OCI-LY1 (cell line): Measurements from ENCODE around the gene GNA12.

ENCODE experiments used
- H2AFZ ChIP-seq: fragments of 200-600 bp; sonication (generic), shearing (Covaris generic); 2 replicates; pipeline ENCODE4 v1.6.0; 2014; ENCODE audit warnings: antibody characterized with exemption, mild to moderate bottlenecking, low read length
- H3F3A ChIP-seq: fragments of 200-600 bp; sonication (generic), shearing (Covaris generic); 2 replicates; pipeline ENCODE4 v1.6.0; 2014; ENCODE audit warnings: mild to moderate bottlenecking, antibody characterized with exemption, low read length, moderate library complexity; ENCODE audit not compliant: insufficient read depth
- H3K27ac ChIP-seq: fragments of 200-600 bp; sonication (generic); 2 replicates; pipeline ENCODE4 v1.5.1; 2014; ENCODE audit warnings: low read length, mixed run types, mild to moderate bottlenecking, low read depth; ENCODE audit not compliant: poor library complexity, severe bottlenecking
- H3K27me3 ChIP-seq: fragments of 200-600 bp; sonication (generic); 2 replicates; pipeline ENCODE4 v1.6.0; 2014; ENCODE audit warnings: antibody characterized with exemption, mild to moderate bottlenecking, low read length, moderate library complexity; ENCODE audit not compliant: insufficient read depth
- H3K36me3 ChIP-seq: fragments of 200-600 bp; sonication (generic); 2 replicates; pipeline ENCODE4 v1.6.1; 2014; ENCODE audit warnings: mild to moderate bottlenecking, antibody characterized with exemption, low read length, moderate library complexity, mixed read lengths; ENCODE audit not compliant: insufficient read depth
- H3K4me1 ChIP-seq: fragments of 200-600 bp; sonication (generic); 2 replicates; pipeline ENCODE4 v1.5.1; 2014; ENCODE audit warnings: mild to moderate bottlenecking, low read length, moderate library complexity; ENCODE audit not compliant: insufficient read depth, severe bottlenecking
- H3K4me2 ChIP-seq: fragments of 200-600 bp; sonication (generic), shearing (Covaris generic); 2 replicates; pipeline ENCODE4 v1.6.1; 2014; ENCODE audit warnings: low read length
- H3K4me3 ChIP-seq: fragments of 200-600 bp; sonication (generic); 2 replicates; pipeline ENCODE4 v1.5.1; 2014; ENCODE audit warnings: low read length, low read depth, mild to moderate bottlenecking, mixed read lengths; ENCODE audit not compliant: poor library complexity, severe bottlenecking
- H3K79me2 ChIP-seq: fragments of 200-600 bp; shearing (Covaris generic); 2 replicates; pipeline ENCODE4 v1.6.1; 2016; ENCODE audit warnings: mixed run types, low read length, mixed read lengths; ENCODE audit not compliant: insufficient read depth
- H3K9ac ChIP-seq: fragments of 200-600 bp; sonication (generic), shearing (Covaris generic); 2 replicates; pipeline ENCODE4 v1.6.1; 2014; ENCODE audit warnings: mild to moderate bottlenecking, low read length, mixed read lengths
- H3K9me2 ChIP-seq: fragments of 200-600 bp; sonication (generic), shearing (Covaris generic); 2 replicates; pipeline ENCODE4 v1.6.1; 2014; ENCODE audit warnings: low read depth, mild to moderate bottlenecking, low read length, mixed read lengths
- H3K9me3 ChIP-seq: fragments of 200-600 bp; shearing (Covaris generic); 2 replicates; pipeline ENCODE4 v1.6.1; 2014; ENCODE audit warnings: low read length, mixed read lengths
- H4K20me1 ChIP-seq: fragments of 200-600 bp; sonication (generic), shearing (Covaris generic); 2 replicates; pipeline ENCODE4 v1.6.0; 2016; ENCODE audit warnings: mild to moderate bottlenecking, low read length; ENCODE audit not compliant: insufficient read depth
- EZH2 ChIP-seq: fragments of 200-600 bp; sonication (generic), shearing (Covaris generic); IDR thresholded peaks from 2 replicates; pipeline ENCODE4 v1.8.0; 2017; ENCODE audit warnings: borderline replicate concordance, mixed run types, mild to moderate bottlenecking, antibody characterized with exemption, low read length, moderate library complexity, mixed read lengths
- TF ChIP-seq, protein P1 (sequence below): fragments of 200-600 bp; sonication (generic), shearing (Covaris generic); IDR thresholded peaks from 2 replicates; pipeline ENCODE4 v1.5.1; 2017; ENCODE audit warnings: mild to moderate bottlenecking, antibody characterized with exemption, low read length, moderate library complexity, mixed read lengths

The GNA12 gene

DNA sequence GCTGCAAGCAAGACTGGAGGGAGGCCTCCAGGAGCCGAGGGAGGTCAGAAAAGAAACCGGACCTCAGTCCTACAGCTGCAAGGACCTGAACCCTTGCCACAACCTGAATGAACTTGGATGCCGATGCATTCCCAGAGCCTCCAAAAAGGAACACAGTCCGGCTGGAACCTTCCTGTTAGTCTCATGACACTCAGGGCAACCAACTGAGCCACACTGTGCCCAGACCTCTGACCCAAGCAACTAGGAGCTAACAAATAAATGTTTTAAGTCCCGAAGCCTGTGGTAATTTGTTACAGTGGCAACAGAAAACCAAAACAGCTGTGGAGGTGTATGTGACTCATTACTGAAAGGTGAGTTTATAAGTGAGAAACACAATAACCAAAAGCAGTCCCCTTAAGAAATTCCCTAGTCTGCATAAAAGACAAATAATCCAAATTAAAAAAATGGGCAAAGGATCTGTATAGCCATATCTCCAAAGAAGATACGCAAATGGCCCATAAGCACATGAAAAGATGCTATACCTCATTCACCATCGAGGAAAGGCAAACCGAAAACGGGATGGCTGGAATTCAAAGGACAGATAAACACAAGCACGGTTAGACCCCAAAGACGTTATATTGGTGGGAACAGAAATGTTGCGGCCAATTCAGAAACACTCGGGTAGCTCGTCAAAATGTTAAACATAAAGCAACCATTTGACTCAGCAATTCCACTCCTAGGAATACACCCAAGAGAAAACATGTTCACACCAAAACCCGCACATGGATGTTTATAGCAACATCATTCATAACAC lies 24.8 kb downstream of the GNA12 start:
- Histone ChIP-seq H3K4me1 (peaks cover 17% of the 10 kb centered on the region), H2AFZ (no peak overlapping the region), H3K27me3 (peaks cover 8% of the 10 kb centered on the region; the same call in 1 of the 2 replicates), H3K4me3 (no peak overlapping the region), H3F3A (no peaks in the 10 kb centered on the region), H3K36me3 (no peaks in the 10 kb centered on the region), H3K27ac (no peak overlapping the region), H3K4me2 (no peak overlapping the region), H3K9ac (no peak overlapping the region), H3K9me2 (no peaks in the 10 kb centered on the region), H3K79me2 (no peaks in the 10 kb centered on the region), H3K9me3 (no peaks in the 10 kb centered on the region), H4K20me1 (no peaks in the 10 kb centered on the region)
- TF ChIP-seq, protein P1, sequence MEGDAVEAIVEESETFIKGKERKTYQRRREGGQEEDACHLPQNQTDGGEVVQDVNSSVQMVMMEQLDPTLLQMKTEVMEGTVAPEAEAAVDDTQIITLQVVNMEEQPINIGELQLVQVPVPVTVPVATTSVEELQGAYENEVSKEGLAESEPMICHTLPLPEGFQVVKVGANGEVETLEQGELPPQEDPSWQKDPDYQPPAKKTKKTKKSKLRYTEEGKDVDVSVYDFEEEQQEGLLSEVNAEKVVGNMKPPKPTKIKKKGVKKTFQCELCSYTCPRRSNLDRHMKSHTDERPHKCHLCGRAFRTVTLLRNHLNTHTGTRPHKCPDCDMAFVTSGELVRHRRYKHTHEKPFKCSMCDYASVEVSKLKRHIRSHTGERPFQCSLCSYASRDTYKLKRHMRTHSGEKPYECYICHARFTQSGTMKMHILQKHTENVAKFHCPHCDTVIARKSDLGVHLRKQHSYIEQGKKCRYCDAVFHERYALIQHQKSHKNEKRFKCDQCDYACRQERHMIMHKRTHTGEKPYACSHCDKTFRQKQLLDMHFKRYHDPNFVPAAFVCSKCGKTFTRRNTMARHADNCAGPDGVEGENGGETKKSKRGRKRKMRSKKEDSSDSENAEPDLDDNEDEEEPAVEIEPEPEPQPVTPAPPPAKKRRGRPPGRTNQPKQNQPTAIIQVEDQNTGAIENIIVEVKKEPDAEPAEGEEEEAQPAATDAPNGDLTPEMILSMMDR: no peak
- TF ChIP-seq EZH2: no peak

DNA sequence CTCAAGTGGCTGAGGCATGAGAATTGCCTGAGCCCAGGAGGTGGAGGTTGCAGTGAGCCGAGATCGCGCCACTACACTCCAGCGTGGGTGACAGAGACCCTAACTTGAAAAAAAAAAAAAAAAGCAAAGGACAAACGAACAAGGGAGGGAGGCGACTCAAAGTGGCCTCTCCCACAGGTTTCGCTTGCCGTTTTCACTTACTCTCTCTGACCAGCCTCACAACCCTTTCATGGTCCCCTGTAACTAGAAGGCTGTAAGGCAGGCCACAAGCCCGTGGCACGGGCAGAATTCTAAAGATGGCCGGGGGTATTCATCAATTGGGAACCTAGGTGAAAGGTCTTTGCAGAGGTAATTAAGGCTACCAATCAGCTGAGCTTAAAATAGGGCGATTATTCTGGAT lies 25.5 kb downstream of the GNA12 start:
- Histone ChIP-seq H3K4me3 (no peak overlapping the region), H3K79me2 (no peaks in the 10 kb centered on the region), H3F3A (no peaks in the 10 kb centered on the region), H3K27ac (no peak overlapping the region), H3K9me2 (no peaks in the 10 kb centered on the region), H3K9ac (no peak overlapping the region), H4K20me1 (no peaks in the 10 kb centered on the region), H3K9me3 (no peaks in the 10 kb centered on the region), H2AFZ (no peak overlapping the region), H3K4me1 (peaks cover 16% of the 10 kb centered on the region), H3K4me2 (no peak overlapping the region), H3K36me3 (no peaks in the 10 kb centered on the region), H3K27me3 (0 out of 2 replicates have a peak, but pooled peaks cover 4% of the 10 kb centered on the region)
- TF ChIP-seq, protein P1: no peak

- no peak overlapping the region for H3K4me2 ChIP-seq
- no peak overlapping the region for H3K9ac ChIP-seq
- no peaks in the 10 kb centered on the region for H3K36me3 ChIP-seq
- no peaks in the 10 kb centered on the region for H3K79me2 ChIP-seq
- H2AFZ ChIP-seq: no peak overlapping the region
- H3K9me2 ChIP-seq: no peaks in the 10 kb centered on the region
- H3F3A ChIP-seq: no peaks in the 10 kb centered on the region
- TF ChIP-seq EZH2: no peak
- TF ChIP-seq, protein P1: no peak
- no peaks in the 10 kb centered on the region for H3K9me3 ChIP-seq
- H3K27me3 ChIP-seq: 0 out of 2 replicates have a peak, but pooled peaks cover 4% of the 10 kb centered on the region
- no peaks in the 10 kb centered on the region for H4K20me1 ChIP-seq
- peaks cover 16% of the 10 kb centered on the region for H3K4me1 ChIP-seq
- no peak overlapping the region for H3K4me3 ChIP-seq
- no peak overlapping the region for H3K27ac ChIP-seq
Measured at GRCh38 chr7:2818121-2818520, 26.0 kb downstream of the GNA12 start.
